Smooth muscle cell (in vitro differentiated cells): ENCODE data around the gene NSUN2. TPM values are rescaled to one million over a fixed set of nuclear protein-coding genes. Genes with fewer than 3 reads are reported as not detected.

Experiments
- DNase-seq: peaks from one replicate; lab custom pipeline; 2025; ENCODE audit not compliant: unreplicated experiment; lab: John Stamatoyannopoulos, UW
- H2AFZ ChIP-seq: fragments of 200-600 bp; sonication (generic); 2 replicates; pipeline ENCODE4 v1.6.0; 2016; ENCODE audit warnings: antibody characterized with exemption, low read depth, mild to moderate bottlenecking
- H3F3A ChIP-seq: fragments of 200-600 bp; sonication (generic); 2 replicates; pipeline ENCODE4 v1.6.0; 2017; ENCODE audit warnings: antibody characterized with exemption, low read depth
- H3K27ac ChIP-seq: fragments of 200-600 bp; sonication (generic); 2 replicates; pipeline ENCODE4 v1.5.1; 2016; ENCODE audit warnings: low read depth, mild to moderate bottlenecking
- H3K27me3 ChIP-seq: fragments of 200-600 bp; sonication (generic); 2 replicates; pipeline ENCODE4 v1.6.1; 2016; ENCODE audit warnings: low read depth, mild to moderate bottlenecking
- H3K36me3 ChIP-seq: fragments of 200-600 bp; sonication (generic); 2 replicates; pipeline ENCODE4 v1.5.1; 2016; ENCODE audit warnings: low read depth
- H3K4me1 ChIP-seq: fragments of 200-600 bp; sonication (generic); 2 replicates; pipeline ENCODE4 v1.5.1; 2016; ENCODE audit warnings: low read depth
- H3K4me2 ChIP-seq: fragments of 200-600 bp; sonication (generic); 2 replicates; pipeline ENCODE4 v1.6.0; 2016; ENCODE audit warnings: mild to moderate bottlenecking
- H3K4me3 ChIP-seq: fragments of 200-600 bp; sonication (generic); 2 replicates; pipeline ENCODE4 v1.5.1; 2016; ENCODE audit warnings: mild to moderate bottlenecking
- H3K79me2 ChIP-seq: fragments of 200-600 bp; sonication (generic); 2 replicates; pipeline ENCODE4 v1.6.0; 2016; ENCODE audit warnings: low read depth, mild to moderate bottlenecking
- H3K9ac ChIP-seq: fragments of 200-600 bp; sonication (generic); 2 replicates; pipeline ENCODE4 v1.6.0; 2016; ENCODE audit warnings: low read depth
- H3K9me3 ChIP-seq: fragments of 200-600 bp; sonication (generic); replicated peaks from 2 replicates; pipeline ENCODE4 v1.5.1; 2016; ENCODE audit warnings: low read depth
- H4K20me1 ChIP-seq: fragments of 200-600 bp; sonication (generic); 2 replicates; pipeline ENCODE4 v1.6.0; 2016; ENCODE audit warnings: low read depth
- WGBS: methylation state at CpG from one replicate; pipeline ENCODE4 v1.1.7; 2016; ENCODE audit warnings: low lambda C conversion rate; 5-methylcytosine and 5-hydroxymethylcytosine counted together
- polyA plus RNA-seq: library from polyadenylated mRNA; unstranded; fragments of >200 nt; fragmentation: Nextera tagmentation; extraction: Ambion mirVana; gene quantifications from 2 replicates; pipeline ENCODE4 v1.2.1, GENCODE V29; 2016
- total RNA-seq: library from RNA; depleted of rRNA; stranded (reverse); fragments of >200 nt; gene quantifications from 2 replicates; pipeline ENCODE4 v1.2.3, GENCODE V29; 2014
- TF ChIP-seq, protein P1 (sequence below): fragments of 200-600 bp; sonication (generic); IDR thresholded peaks from 2 replicates; pipeline ENCODE4 v1.5.1; 2017; ENCODE audit warnings: borderline replicate concordance, mild to moderate bottlenecking, antibody characterized with exemption; ENCODE audit not compliant: insufficient read depth, poor library complexity, severe bottlenecking

NSUN2 gene
- total and polyA plus RNA-seq, 2 experiments from 2014 or later, result 29.3 to 34.4 TPM

DNA sequence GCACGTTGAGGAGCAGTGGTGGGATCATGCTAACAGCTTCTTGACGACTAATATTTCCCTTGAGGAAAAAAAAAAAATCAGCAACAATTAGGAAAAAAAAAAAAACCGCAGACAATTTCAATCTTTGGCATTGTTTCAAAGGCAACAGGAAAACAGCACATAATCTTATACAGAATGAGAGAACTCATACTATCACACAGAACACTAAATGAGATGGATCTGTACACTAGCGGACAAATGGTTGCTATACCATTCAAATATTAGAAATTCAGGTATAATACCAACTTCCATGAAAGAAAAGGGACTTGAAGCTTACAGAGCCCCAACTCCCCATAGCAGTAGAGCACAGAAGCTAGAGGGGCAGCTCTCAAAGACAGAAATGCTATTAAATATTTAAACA is 9.6 kb downstream of the NSUN2 start:
- Histone ChIP-seq H3K27ac (no peak overlapping the region), H3K4me1 (no peaks in the 10 kb centered on the region), H3K36me3 (peaks cover 37% of the 10 kb centered on the region), H3K9me3 (no peaks in the 10 kb centered on the region), H3F3A (no peaks in the 10 kb centered on the region), H2AFZ (no peak overlapping the region), H3K4me3 (no peak overlapping the region), H3K9ac (no peak overlapping the region), H3K27me3 (no peaks in the 10 kb centered on the region), H3K4me2 (no peak overlapping the region), H4K20me1 (peaks cover 63% of the 10 kb centered on the region), H3K79me2 (peaks cover 66% of the 10 kb centered on the region)
- DNase-seq, result no peak
- TF ChIP-seq, protein P1, sequence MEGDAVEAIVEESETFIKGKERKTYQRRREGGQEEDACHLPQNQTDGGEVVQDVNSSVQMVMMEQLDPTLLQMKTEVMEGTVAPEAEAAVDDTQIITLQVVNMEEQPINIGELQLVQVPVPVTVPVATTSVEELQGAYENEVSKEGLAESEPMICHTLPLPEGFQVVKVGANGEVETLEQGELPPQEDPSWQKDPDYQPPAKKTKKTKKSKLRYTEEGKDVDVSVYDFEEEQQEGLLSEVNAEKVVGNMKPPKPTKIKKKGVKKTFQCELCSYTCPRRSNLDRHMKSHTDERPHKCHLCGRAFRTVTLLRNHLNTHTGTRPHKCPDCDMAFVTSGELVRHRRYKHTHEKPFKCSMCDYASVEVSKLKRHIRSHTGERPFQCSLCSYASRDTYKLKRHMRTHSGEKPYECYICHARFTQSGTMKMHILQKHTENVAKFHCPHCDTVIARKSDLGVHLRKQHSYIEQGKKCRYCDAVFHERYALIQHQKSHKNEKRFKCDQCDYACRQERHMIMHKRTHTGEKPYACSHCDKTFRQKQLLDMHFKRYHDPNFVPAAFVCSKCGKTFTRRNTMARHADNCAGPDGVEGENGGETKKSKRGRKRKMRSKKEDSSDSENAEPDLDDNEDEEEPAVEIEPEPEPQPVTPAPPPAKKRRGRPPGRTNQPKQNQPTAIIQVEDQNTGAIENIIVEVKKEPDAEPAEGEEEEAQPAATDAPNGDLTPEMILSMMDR, result no peak
- 98% methylated on average over 4 of the region's 4 CpGs for WGBS

GRCh38 chr5:6616632-6617031 is 16.2 kb downstream of the NSUN2 start:
- no peaks in the 10 kb centered on the region for H3K4me1 ChIP-seq
- peaks cover 52% of the 10 kb centered on the region for H4K20me1 ChIP-seq
- peaks cover 48% of the 10 kb centered on the region for H3K79me2 ChIP-seq
- no peak overlapping the region for H3K27ac ChIP-seq
- H3K4me3 ChIP-seq, result no peak overlapping the region
- no peak for DNase-seq
- no peak overlapping the region for H3K9ac ChIP-seq
- no peak overlapping the region for H3K4me2 ChIP-seq
- WGBS, result 96% methylated on average over 6 of the region's 6 CpGs
- no peaks in the 10 kb centered on the region for H3F3A ChIP-seq
- no peaks in the 10 kb centered on the region for H3K9me3 ChIP-seq
- TF ChIP-seq, protein P1, result no peak
- H3K36me3 ChIP-seq, result peaks cover 46% of the 10 kb centered on the region
- no peak overlapping the region for H2AFZ ChIP-seq
- no peaks in the 10 kb centered on the region for H3K27me3 ChIP-seq

- Histone ChIP-seq H3K36me3 (peaks cover 51% of the 10 kb centered on the region), H3K27ac (no peak overlapping the region), H3K79me2 (peaks cover 52% of the 10 kb centered on the region), H3K4me2 (no peak overlapping the region), H3K4me3 (no peak overlapping the region), H3F3A (no peaks in the 10 kb centered on the region), H4K20me1 (peaks cover 58% of the 10 kb centered on the region), H3K9me3 (no peaks in the 10 kb centered on the region), H3K4me1 (no peaks in the 10 kb centered on the region), H2AFZ (no peak overlapping the region), H3K27me3 (no peaks in the 10 kb centered on the region), H3K9ac (no peak overlapping the region)
- no peak for DNase-seq
- TF ChIP-seq, protein P1, result no peak
- WGBS, result 92% methylated on average over 8 of the region's 8 CpGs
Observed at GRCh38 chr5:6615034-6615815, 17.6 kb downstream of the NSUN2 start.
